ENCODE data around the gene TACC3.
A peak's percentile ranks its signal among the peaks of the same experiment; 100 is the strongest.

The TACC3 gene

GRCh38 chr4:1762264-1763010, 41.1 kb downstream of the TACC3 start:
- DNase-seq, result no peak

GRCh38 chr4:1763070-1763549, 41.8 kb downstream of the TACC3 start:
- DNase-seq, result no peak

- DNase-seq, result no peak
These were observed 42.3 kb downstream of the TACC3 start for GRCh38 chr4:1763550-1764080.

- DNase-seq, result no peak
These were observed 43.3 kb downstream of the TACC3 start for GRCh38 chr4:1764670-1765069.

- DNase-seq, result no peak
These were observed 44.2 kb downstream of the TACC3 start for GRCh38 chr4:1765409-1766072.

GRCh38 chr4:1766106-1767060, 45.1 kb downstream of the TACC3 start:
- DNase-seq, result no peak

- no peak for DNase-seq
These were observed 45.9 kb downstream of the TACC3 start for GRCh38 chr4:1767061-1767769.

GRCh38 chr4:1767770-1768366, 46.5 kb downstream of the TACC3 start:
- DNase-seq, result peak; percentile 36

- DNase-seq, result no peak
These were observed 47.2 kb downstream of the TACC3 start for GRCh38 chr4:1768367-1769034.

- no peak for DNase-seq
These were observed 48.4 kb downstream of the TACC3 start for GRCh38 chr4:1769692-1770091.

GRCh38 chr4:1770245-1770644, 48.9 kb downstream of the TACC3 start:
- DNase-seq, result no peak

- no peak for DNase-seq
These were observed 49.5 kb downstream of the TACC3 start for GRCh38 chr4:1770791-1771231.

- no peak for DNase-seq
These were observed 50.4 kb downstream of the TACC3 start for GRCh38 chr4:1771555-1772305.

- DNase-seq, result no peak
These were observed 51.7 kb downstream of the TACC3 start for GRCh38 chr4:1772853-1773538.

- no peak for DNase-seq
These were observed 52.4 kb downstream of the TACC3 start for GRCh38 chr4:1773754-1774153.

- no peak for DNase-seq
These were observed 54.6 kb downstream of the TACC3 start for GRCh38 chr4:1775731-1776500.

GRCh38 chr4:1776521-1777161, 55.3 kb downstream of the TACC3 start:
- no peak for DNase-seq

GRCh38 chr4:1777822-1778641, 56.7 kb downstream of the TACC3 start:
- no peak for DNase-seq
